HT-29 (cell line): ENCODE results near the gene SPDYA. TPM values are rescaled to one million over a fixed set of nuclear protein-coding genes. Genes with fewer than 3 reads are reported as not detected.

Source experiments
- total RNA-seq: library from RNA; depleted of rRNA; stranded (reverse); fragments of >200 nt; shearing (Covaris generic); gene quantifications from 2 replicates; pipeline ENCODE4 v1.2.3, GENCODE V29; 2014; rRNA removed

SPDYA gene
- total RNA-seq, 1 experiment from 2014 or later: 0.46 TPM

Other genes starting within 250 kb of the SPDYA start
- gene PPP1CB, start 59.0 kb upstream of the SPDYA start, total RNA-seq: 52.9 and 60.7 TPM in 2 replicates
- gene TRMT61B, start 59.5 kb downstream of the SPDYA start, total RNA-seq: 11.6 and 13.1 TPM in 2 replicates
- gene WDR43, start 83.8 kb downstream of the SPDYA start, total RNA-seq: 68.9 and 69.5 TPM in 2 replicates
- 0.20 and 0.83 TPM in 2 replicates for gene TOGARAM2, start 170.5 kb downstream of the SPDYA start, total RNA-seq